CD14-positive monocyte (primary cell): Measurements from ENCODE around the gene FAIM2. TPM values are rescaled to one million over a fixed set of nuclear protein-coding genes. Genes with fewer than 3 reads are reported as not detected.

Source experiments
- DNase-seq, 3 donors: peaks; one replicate each; pipeline ENCODE4 v3.0.0-alpha.2; 2011 to 2022
- H2AFZ ChIP-seq: 2 replicates; pipeline ENCODE4 v1.6.0; 2012; ENCODE audit warnings: mild to moderate bottlenecking, low read depth, low read length, inconsistent platforms; ENCODE audit not compliant: insufficient read depth, poor library complexity, severe bottlenecking
- H3K27ac ChIP-seq, 2 donors: 1 replicate in 1 of 2; 2 replicates in 1 of 2; pipeline ENCODE4 v1.5.1; 2012 to 2013; ENCODE audit warnings: low read length in 2 of 2, control low read depth in 1 of 2, inconsistent platforms in 1 of 2, low read depth in 1 of 2, mild to moderate bottlenecking in 1 of 2
- H3K27me3 ChIP-seq, 2 donors: one replicate each; pipeline versions ENCODE4 v1.6.0 to v1.6.1; 2011 to 2013; ENCODE audit warnings: low read length in 2 of 2; ENCODE audit not compliant: control insufficient read depth in 2 of 2, insufficient read depth in 2 of 2
- H3K36me3 ChIP-seq, 2 donors: replicated peaks in 1 of 2; 1 replicate in 1 of 2; 2 replicates in 1 of 2; pipeline versions ENCODE4 v1.5.1 to v1.6.1; 2012 to 2013; ENCODE audit warnings: low read length in 2 of 2, control low read depth in 1 of 2, inconsistent platforms in 1 of 2, mild to moderate bottlenecking in 1 of 2; ENCODE audit not compliant: insufficient read depth in 2 of 2, control insufficient read depth in 1 of 2
- H3K4me1 ChIP-seq, 2 donors: 1 replicate in 1 of 2; 2 replicates in 1 of 2; pipeline versions ENCODE4 v1.5.1 to v1.6.1; 2012 to 2013; ENCODE audit warnings: low read length in 2 of 2, control low read depth in 1 of 2, inconsistent platforms in 1 of 2, mild to moderate bottlenecking in 1 of 2, moderate library complexity in 1 of 2; ENCODE audit not compliant: insufficient read depth in 2 of 2, control insufficient read depth in 1 of 2
- H3K4me2 ChIP-seq: replicated peaks from 2 replicates; pipeline ENCODE3; 2012; ENCODE audit warnings: low read length, moderate library complexity, mild to moderate bottlenecking; ENCODE audit not compliant: poor library complexity, severe bottlenecking; ENCODE audit errors: extremely low read depth
- H3K4me3 ChIP-seq, 3 experiments: fragments of 200-600 bp in 1 of 3; sonication (generic) in 1 of 3; replicated peaks in 1 of 3; 1 replicate in 2 of 3; 2 replicates in 1 of 3; pipeline ENCODE4 v1.5.1; 2011 to 2013; ENCODE audit warnings: low read length in 3 of 3, mild to moderate bottlenecking in 3 of 3, control low read depth in 2 of 3, low read depth in 2 of 3, inconsistent platforms in 1 of 3, moderate library complexity in 1 of 3
- H3K79me2 ChIP-seq: 2 replicates; pipeline ENCODE4 v1.6.0; 2012; ENCODE audit warnings: mild to moderate bottlenecking, control low read depth, inconsistent platforms, low read length, moderate library complexity; ENCODE audit not compliant: insufficient read depth
- H3K9ac ChIP-seq: 2 replicates; pipeline ENCODE4 v1.6.0; 2017; ENCODE audit warnings: low read length, mild to moderate bottlenecking; ENCODE audit not compliant: insufficient read depth, poor library complexity, severe bottlenecking
- H3K9me3 ChIP-seq, 2 donors: replicated peaks in 1 of 2; 1 replicate in 1 of 2; 2 replicates in 1 of 2; pipeline versions ENCODE4 v1.5.1 to v1.6.1; 2012 to 2013; ENCODE audit warnings: low read length in 2 of 2, control low read depth in 1 of 2; ENCODE audit not compliant: control insufficient read depth in 1 of 2, insufficient read depth in 1 of 2
- H4K20me1 ChIP-seq: 2 replicates; pipeline ENCODE4 v1.6.0; 2012; ENCODE audit warnings: mild to moderate bottlenecking, low read length, control low read depth, moderate library complexity; ENCODE audit not compliant: insufficient read depth
- H3K27ac Mint-ChIP-seq, 7 donors: one replicate each; pipeline ENCODE4 v1.8.0; 2020; ENCODE audit warnings: mild to moderate bottlenecking in 7 of 7, mixed read lengths in 7 of 7, moderate library complexity in 6 of 7, inconsistent platforms in 2 of 7
- H3K27me3 Mint-ChIP-seq, 3 donors: one replicate each; pipeline ENCODE4 v1.8.0; 2021 to 2022; ENCODE audit warnings: low read depth in 3 of 3, mild to moderate bottlenecking in 3 of 3, mixed read lengths in 3 of 3, moderate library complexity in 3 of 3, inconsistent platforms in 1 of 3
- H3K36me3 Mint-ChIP-seq, 2 donors: one replicate each; pipeline ENCODE4 v1.8.0; 2020; ENCODE audit warnings: mixed read lengths in 2 of 2, inconsistent platforms in 1 of 2, mild to moderate bottlenecking in 1 of 2
- H3K4me1 Mint-ChIP-seq: one replicate; pipeline ENCODE4 v1.8.0; 2020; ENCODE audit warnings: mild to moderate bottlenecking, mixed read lengths
- H3K4me3 Mint-ChIP-seq, 2 donors: one replicate each; pipeline ENCODE4 v1.8.0; 2020; ENCODE audit warnings: mild to moderate bottlenecking in 2 of 2, mixed read lengths in 2 of 2, moderate library complexity in 1 of 2
- H3K9me3 Mint-ChIP-seq, 7 donors: one replicate each; pipeline ENCODE4 v1.8.0; 2020 to 2022; ENCODE audit warnings: mixed read lengths in 7 of 7, mild to moderate bottlenecking in 6 of 7, moderate library complexity in 6 of 7, inconsistent platforms in 2 of 7
- WGBS: methylation state at CpG from one replicate; pipeline ENCODE4 v1.1.5; 2013; ENCODE audit warnings: missing lambda C conversion rate; ENCODE audit not compliant: insufficient coverage; 5-methylcytosine and 5-hydroxymethylcytosine counted together
- intact Hi-C, 2 donors: fragments of 100-400 bp; cut with micrococcal nuclease; formaldehyde crosslinking; loops; one replicate each; pipeline versions ENCODE4 v1.15.0 to v1.15.1; 2023
- polyA plus RNA-seq, 3 donors: library from polyadenylated mRNA; depleted of rRNA in 1 of 3; unstranded in 2 of 3; stranded (reverse) in 1 of 3; fragments of 300-500 nt in 2 of 3; fragments of >200 nt in 1 of 3; fragmentation: Illumina TruSeq in 2 of 3; gene quantifications; 1 replicate in 2 of 3; 2 replicates in 1 of 3; pipeline ENCODE4 v1.2.3, GENCODE V29; 2012 to 2021
- TF ChIP-seq, protein P1 (sequence below): fragments of 200-600 bp; IDR thresholded peaks from one replicate; pipeline ENCODE4 v1.8.0; 2022; ENCODE audit warnings: antibody characterized with exemption, mild to moderate bottlenecking

Gene FAIM2
- polyA plus RNA-seq, 3 donors = not detected

GRCh38 chr12:49876070-49876469, 27.6 kb downstream of the FAIM2 start:
- H3K27ac ChIP-seq = no peak overlapping the region
- H3K4me1 ChIP-seq = no peaks in the 10 kb centered on the region
- intact Hi-C loops = no loop called here
- Mint-ChIP-seq H3K36me3 (no peaks in the 10 kb centered on the region), H3K4me3 (no peak overlapping the region), H3K4me1 (no peaks in the 10 kb centered on the region), H3K9me3 (peaks cover 0 to 19% (median 7%) of the 10 kb centered on the region in 7 donors), H3K27me3 (peaks cover 2 to 6% (median 5%) of the 10 kb centered on the region in 3 donors), H3K27ac (no peak overlapping the region)
- peaks cover 0 to 9% of the 10 kb centered on the region in 2 donors for H3K9me3 ChIP-seq
- no peak overlapping the region for H3K4me3 ChIP-seq
- no peaks in the 10 kb centered on the region for H3K79me2 ChIP-seq
- no peak overlapping the region for H3K4me2 ChIP-seq
- no peak for DNase-seq
- TF ChIP-seq, protein P1, sequence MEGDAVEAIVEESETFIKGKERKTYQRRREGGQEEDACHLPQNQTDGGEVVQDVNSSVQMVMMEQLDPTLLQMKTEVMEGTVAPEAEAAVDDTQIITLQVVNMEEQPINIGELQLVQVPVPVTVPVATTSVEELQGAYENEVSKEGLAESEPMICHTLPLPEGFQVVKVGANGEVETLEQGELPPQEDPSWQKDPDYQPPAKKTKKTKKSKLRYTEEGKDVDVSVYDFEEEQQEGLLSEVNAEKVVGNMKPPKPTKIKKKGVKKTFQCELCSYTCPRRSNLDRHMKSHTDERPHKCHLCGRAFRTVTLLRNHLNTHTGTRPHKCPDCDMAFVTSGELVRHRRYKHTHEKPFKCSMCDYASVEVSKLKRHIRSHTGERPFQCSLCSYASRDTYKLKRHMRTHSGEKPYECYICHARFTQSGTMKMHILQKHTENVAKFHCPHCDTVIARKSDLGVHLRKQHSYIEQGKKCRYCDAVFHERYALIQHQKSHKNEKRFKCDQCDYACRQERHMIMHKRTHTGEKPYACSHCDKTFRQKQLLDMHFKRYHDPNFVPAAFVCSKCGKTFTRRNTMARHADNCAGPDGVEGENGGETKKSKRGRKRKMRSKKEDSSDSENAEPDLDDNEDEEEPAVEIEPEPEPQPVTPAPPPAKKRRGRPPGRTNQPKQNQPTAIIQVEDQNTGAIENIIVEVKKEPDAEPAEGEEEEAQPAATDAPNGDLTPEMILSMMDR = no peak
- no peaks in the 10 kb centered on the region for H4K20me1 ChIP-seq
- no peaks in the 10 kb centered on the region for H3K27me3 ChIP-seq
- H3K9ac ChIP-seq = no peak overlapping the region
- 100% methylated on average over 2 of the region's 3 CpGs for WGBS
- H2AFZ ChIP-seq = no peak overlapping the region
- H3K36me3 ChIP-seq = no peaks in the 10 kb centered on the region

- whole genome bisulfite sequencing = 92% methylated on average over 5 of the region's 9 CpGs
- H3K4me2 ChIP-seq = no peak overlapping the region
- Mint-ChIP-seq H3K4me3 (no peak overlapping the region), H3K36me3 (no peaks in the 10 kb centered on the region), H3K4me1 (no peaks in the 10 kb centered on the region), H3K27me3 (peaks cover 2 to 6% (median 5%) of the 10 kb centered on the region in 3 donors), H3K27ac (peak overlapping the region in 1 of 7 donors; percentile 8), H3K9me3 (peaks cover 0 to 15% (median 2%) of the 10 kb centered on the region in 7 donors)
- TF ChIP-seq, protein P1 = no peak
- H3K4me1 ChIP-seq = no peaks in the 10 kb centered on the region
- H2AFZ ChIP-seq = no peak overlapping the region
- no peaks in the 10 kb centered on the region for H3K36me3 ChIP-seq
- H4K20me1 ChIP-seq = no peaks in the 10 kb centered on the region
- H3K79me2 ChIP-seq = no peaks in the 10 kb centered on the region
- no peak overlapping the region for H3K27ac ChIP-seq
- no peak overlapping the region for H3K4me3 ChIP-seq
- H3K27me3 ChIP-seq = no peaks in the 10 kb centered on the region
- no peak overlapping the region for H3K9ac ChIP-seq
- H3K9me3 ChIP-seq = peaks cover 0 to 9% of the 10 kb centered on the region in 2 donors
- intact Hi-C loops = no loop called here
- DNase-seq = no peak
Measured at GRCh38 chr12:49875115-49875720, 28.5 kb downstream of the FAIM2 start.
